ENCODE measurements around the gene VEGFB.

GRCh38 chr11:64244966-64245365, 10.6 kb downstream of the VEGFB start:
- TF ChIP-seq CTCF (IDR thresholded peaks at IDR 0.05 in 4 of 5, conservative IDR thresholded peaks at IDR 0.05 in 1 of 5): no peak
- TF ChIP-seq POLR2A (IDR thresholded peaks at IDR 0.05): no peak

Data from gastrocnemius medialis (tissue), 4 donors.